Body of pancreas (tissue), 4 donors: ENCODE results near the gene PLOD2.

Experiments used
- POLR2A ChIP-seq, 3 donors: fragments of 450-650 bp; IDR thresholded peaks; one replicate each; pipeline ENCODE4 v1.6.1; 2016; ENCODE audit warnings: antibody characterized with exemption in 3 of 3, mild to moderate bottlenecking in 2 of 3
- TF ChIP-seq, protein P1 (sequence below), 7 experiments: fragments of 450-650 bp in 4 of 7; fragments of 200-600 bp in 3 of 7; sonication (generic) in 3 of 7; IDR thresholded peaks; one replicate each; pipeline ENCODE4 v1.5.1; 2016 to 2019; ENCODE audit warnings: antibody characterized with exemption in 7 of 7

DNA sequence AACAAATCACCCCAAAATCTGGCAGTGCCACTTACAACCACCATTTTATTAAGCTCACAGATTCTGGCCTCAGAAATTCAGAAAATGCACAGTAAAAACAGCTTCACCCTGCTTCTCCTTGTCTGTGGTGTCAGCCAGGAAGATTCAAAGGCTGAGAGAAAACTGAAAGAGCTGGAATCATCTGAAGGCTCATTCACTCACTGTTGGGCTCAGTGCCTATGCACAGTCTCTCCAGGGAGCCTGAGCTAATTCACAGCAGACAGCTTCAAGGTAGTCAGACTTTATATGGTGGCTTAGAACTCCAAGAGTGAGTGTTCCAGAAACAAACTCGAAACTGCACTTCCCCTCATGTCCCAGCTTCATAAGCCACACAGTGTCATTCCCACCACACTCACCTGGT lies 16.5 kb upstream of the PLOD2 start:
- TF ChIP-seq, protein P1, sequence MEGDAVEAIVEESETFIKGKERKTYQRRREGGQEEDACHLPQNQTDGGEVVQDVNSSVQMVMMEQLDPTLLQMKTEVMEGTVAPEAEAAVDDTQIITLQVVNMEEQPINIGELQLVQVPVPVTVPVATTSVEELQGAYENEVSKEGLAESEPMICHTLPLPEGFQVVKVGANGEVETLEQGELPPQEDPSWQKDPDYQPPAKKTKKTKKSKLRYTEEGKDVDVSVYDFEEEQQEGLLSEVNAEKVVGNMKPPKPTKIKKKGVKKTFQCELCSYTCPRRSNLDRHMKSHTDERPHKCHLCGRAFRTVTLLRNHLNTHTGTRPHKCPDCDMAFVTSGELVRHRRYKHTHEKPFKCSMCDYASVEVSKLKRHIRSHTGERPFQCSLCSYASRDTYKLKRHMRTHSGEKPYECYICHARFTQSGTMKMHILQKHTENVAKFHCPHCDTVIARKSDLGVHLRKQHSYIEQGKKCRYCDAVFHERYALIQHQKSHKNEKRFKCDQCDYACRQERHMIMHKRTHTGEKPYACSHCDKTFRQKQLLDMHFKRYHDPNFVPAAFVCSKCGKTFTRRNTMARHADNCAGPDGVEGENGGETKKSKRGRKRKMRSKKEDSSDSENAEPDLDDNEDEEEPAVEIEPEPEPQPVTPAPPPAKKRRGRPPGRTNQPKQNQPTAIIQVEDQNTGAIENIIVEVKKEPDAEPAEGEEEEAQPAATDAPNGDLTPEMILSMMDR (IDR thresholded peaks at IDR 0.05): no peak
- no peak for TF ChIP-seq POLR2A (IDR thresholded peaks at IDR 0.05)
